HepG2 (cell line): ENCODE measurements around the gene ZP2. TPM values are rescaled to one million over a fixed set of nuclear protein-coding genes. Genes with fewer than 3 reads are reported as not detected.

Experiments used
- CREBL2 ChIP-seq: sonication (generic); formaldehyde crosslinking; IDR thresholded peaks from 2 replicates; pipeline ENCODE4 v1.8.1; 2023; ENCODE audit warnings: missing genetic modification reagents, mild to moderate bottlenecking, borderline replicate concordance
- DNMT3B ChIP-seq: conservative IDR thresholded peaks from 2 replicates; pipeline ENCODE4 v1.6.1; 2016; ENCODE audit warnings: missing biosample characterization, control low read depth
- ETV5 ChIP-seq: IDR thresholded peaks from 2 replicates; pipeline ENCODE4 v1.6.1; 2018; ENCODE audit warnings: missing biosample characterization, missing genetic modification reagents, inconsistent platforms, borderline replicate concordance
- FOSL1 ChIP-seq: sonication (generic); formaldehyde crosslinking; IDR thresholded peaks from 2 replicates; pipeline ENCODE4 v1.9.0; 2021; ENCODE audit warnings: missing genetic modification reagents, borderline replicate concordance
- FOXJ3 ChIP-seq: sonication (generic); formaldehyde crosslinking; IDR thresholded peaks from 2 replicates; pipeline ENCODE4 v1.4.0; 2020; ENCODE audit warnings: missing genetic modification reagents, mild to moderate bottlenecking, borderline replicate concordance
- HOXA3 ChIP-seq: sonication (generic); formaldehyde crosslinking; IDR thresholded peaks from 2 replicates; pipeline ENCODE4 v1.5.0; 2020; ENCODE audit warnings: missing genetic modification reagents
- JARID2 ChIP-seq: sonication (generic); formaldehyde crosslinking; IDR thresholded peaks from 2 replicates; pipeline ENCODE4 v1.8.1; 2023; ENCODE audit warnings: missing genetic modification reagents, inconsistent platforms; ENCODE audit not compliant: insufficient replicate concordance
- MEF2D ChIP-seq: sonication (generic); formaldehyde crosslinking; IDR thresholded peaks from 2 replicates; pipeline ENCODE4 v1.5.1; 2020; ENCODE audit warnings: mild to moderate bottlenecking, missing genetic modification reagents
- NR2F2 ChIP-seq: IDR thresholded peaks from 2 replicates; pipeline ENCODE4 v1.6.1; 2012; ENCODE audit warnings: low read depth, inconsistent platforms, borderline replicate concordance
- TEAD3 ChIP-seq: optimal IDR thresholded peaks from 2 replicates; pipeline ENCODE3; 2016; ENCODE audit warnings: borderline replicate concordance
- TFAP4 ChIP-seq: sonication (generic); IDR thresholded peaks from 2 replicates; pipeline ENCODE4 v1.6.1; 2016; ENCODE audit warnings: low read depth, borderline replicate concordance
- ZMYM3 ChIP-seq: sonication (generic); formaldehyde crosslinking; IDR thresholded peaks from 2 replicates; pipeline ENCODE4 v1.5.1; 2020; ENCODE audit warnings: mild to moderate bottlenecking, missing genetic modification reagents
- ZNF17 ChIP-seq: sonication (generic); formaldehyde crosslinking; IDR thresholded peaks from 2 replicates; pipeline ENCODE4 v1.5.0; 2020; ENCODE audit warnings: mild to moderate bottlenecking, missing genetic modification reagents
- ZNF670 ChIP-seq: sonication (generic); formaldehyde crosslinking; IDR thresholded peaks from 2 replicates; pipeline ENCODE4 v1.8.0; 2022; ENCODE audit warnings: mild to moderate bottlenecking, missing genetic modification reagents, borderline replicate concordance
- ZNF713 ChIP-seq: sonication (generic); formaldehyde crosslinking; IDR thresholded peaks from 2 replicates; pipeline ENCODE4 v1.4.0; 2020; ENCODE audit warnings: mild to moderate bottlenecking, missing genetic modification reagents
- polyA plus RNA-seq, 8 experiments: library from polyadenylated mRNA; depleted of rRNA in 3 of 8; stranded (reverse) in 7 of 8; unstranded in 1 of 8; fragments of >200 nt; fragmentation: Illumina TruSeq in 4 of 8; extraction: Trizol in 4 of 8; gene quantifications; 2 replicates each; pipeline versions ENCODE4 v1.2.1 to v1.2.3, GENCODE V29; 2011 to 2016; ENCODE audit warnings: low read depth in 4 of 8, missing spikeins in 1 of 8, mixed read lengths in 1 of 8; ENCODE audit not compliant: insufficient read depth in 1 of 8
- total RNA-seq, 5 experiments: library from RNA; depleted of rRNA; stranded (reverse); fragments of >200 nt; fragmentation: Illumina TruSeq; extraction: Trizol; gene quantifications; 2 replicates each; pipeline ENCODE4 v1.2.3, GENCODE V29; 2016; ENCODE audit warnings: low read depth in 1 of 5
- TF ChIP-seq, protein P1 (sequence below), 2 experiments: sonication (generic) in 1 of 2; formaldehyde crosslinking in 1 of 2; IDR thresholded peaks; 2 replicates each; pipeline versions ENCODE4 v1.4.0 to v1.6.1; 2016 to 2020; ENCODE audit warnings: borderline replicate concordance in 1 of 2, low read depth in 1 of 2, mild to moderate bottlenecking in 1 of 2, missing genetic modification reagents in 1 of 2
- TF ChIP-seq, protein P2 (sequence below): sonication (generic); formaldehyde crosslinking; IDR thresholded peaks from 2 replicates; pipeline ENCODE4 v1.4.0; 2020; ENCODE audit warnings: missing genetic modification reagents
- TF ChIP-seq, protein P3 (sequence below): sonication (generic); formaldehyde crosslinking; IDR thresholded peaks from 2 replicates; pipeline ENCODE4 v1.5.1; 2020; ENCODE audit warnings: missing genetic modification reagents, mild to moderate bottlenecking, borderline replicate concordance
- TF ChIP-seq, protein P4 (sequence below): sonication (generic); formaldehyde crosslinking; IDR thresholded peaks from 2 replicates; pipeline ENCODE4 v1.5.0; 2020; ENCODE audit warnings: missing genetic modification reagents, mild to moderate bottlenecking, borderline replicate concordance

The ZP2 gene
- total and polyA plus RNA-seq, 2 of the 13 experiments (the other 11 are each of a cell fraction or from before 2014, with no cell fraction given) = not detected

- TF ChIP-seq, protein P1, sequence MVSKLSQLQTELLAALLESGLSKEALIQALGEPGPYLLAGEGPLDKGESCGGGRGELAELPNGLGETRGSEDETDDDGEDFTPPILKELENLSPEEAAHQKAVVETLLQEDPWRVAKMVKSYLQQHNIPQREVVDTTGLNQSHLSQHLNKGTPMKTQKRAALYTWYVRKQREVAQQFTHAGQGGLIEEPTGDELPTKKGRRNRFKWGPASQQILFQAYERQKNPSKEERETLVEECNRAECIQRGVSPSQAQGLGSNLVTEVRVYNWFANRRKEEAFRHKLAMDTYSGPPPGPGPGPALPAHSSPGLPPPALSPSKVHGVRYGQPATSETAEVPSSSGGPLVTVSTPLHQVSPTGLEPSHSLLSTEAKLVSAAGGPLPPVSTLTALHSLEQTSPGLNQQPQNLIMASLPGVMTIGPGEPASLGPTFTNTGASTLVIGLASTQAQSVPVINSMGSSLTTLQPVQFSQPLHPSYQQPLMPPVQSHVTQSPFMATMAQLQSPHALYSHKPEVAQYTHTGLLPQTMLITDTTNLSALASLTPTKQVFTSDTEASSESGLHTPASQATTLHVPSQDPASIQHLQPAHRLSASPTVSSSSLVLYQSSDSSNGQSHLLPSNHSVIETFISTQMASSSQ (IDR thresholded peaks at IDR 0.05; ENCODE audit: low read depth) = no peak
- TF ChIP-seq, protein P1 (CRISPR knock-in tag; IDR thresholded peaks at IDR 0.05; ENCODE audit: borderline replicate concordance) = peak; percentile 60; the same call in 1 of the 2 replicates
- TF ChIP-seq FOXJ3 (CRISPR knock-in tag) = peak; percentile 75; the same call in 1 of the 2 replicates
- no peak for TF ChIP-seq DNMT3B
- peak; percentile 65; the same call in 1 of the 2 replicates for TF ChIP-seq FOSL1
- TF ChIP-seq MEF2D (CRISPR knock-in tag) = no peak
- 0 out of 2 replicates have a peak, but pooled peaks have one; percentile 16 for TF ChIP-seq NR2F2
- TF ChIP-seq JARID2 (CRISPR knock-in tag) = no peak
- 0 out of 2 replicates have a peak, but pooled peaks have one; percentile 30 for TF ChIP-seq ZNF670 (CRISPR knock-in tag)
- TF ChIP-seq, protein P2, sequence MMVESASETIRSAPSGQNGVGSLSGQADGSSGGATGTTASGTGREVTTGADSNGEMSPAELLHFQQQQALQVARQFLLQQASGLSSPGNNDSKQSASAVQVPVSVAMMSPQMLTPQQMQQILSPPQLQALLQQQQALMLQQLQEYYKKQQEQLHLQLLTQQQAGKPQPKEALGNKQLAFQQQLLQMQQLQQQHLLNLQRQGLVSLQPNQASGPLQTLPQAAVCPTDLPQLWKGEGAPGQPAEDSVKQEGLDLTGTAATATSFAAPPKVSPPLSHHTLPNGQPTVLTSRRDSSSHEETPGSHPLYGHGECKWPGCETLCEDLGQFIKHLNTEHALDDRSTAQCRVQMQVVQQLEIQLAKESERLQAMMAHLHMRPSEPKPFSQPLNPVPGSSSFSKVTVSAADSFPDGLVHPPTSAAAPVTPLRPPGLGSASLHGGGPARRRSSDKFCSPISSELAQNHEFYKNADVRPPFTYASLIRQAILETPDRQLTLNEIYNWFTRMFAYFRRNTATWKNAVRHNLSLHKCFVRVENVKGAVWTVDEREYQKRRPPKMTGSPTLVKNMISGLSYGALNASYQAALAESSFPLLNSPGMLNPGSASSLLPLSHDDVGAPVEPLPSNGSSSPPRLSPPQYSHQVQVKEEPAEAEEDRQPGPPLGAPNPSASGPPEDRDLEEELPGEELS (CRISPR knock-in tag) = peak; percentile 65
- TF ChIP-seq CREBL2 (CRISPR knock-in tag) = no peak
- no peak for TF ChIP-seq ZNF713 (CRISPR knock-in tag)
- TF ChIP-seq, protein P3, sequence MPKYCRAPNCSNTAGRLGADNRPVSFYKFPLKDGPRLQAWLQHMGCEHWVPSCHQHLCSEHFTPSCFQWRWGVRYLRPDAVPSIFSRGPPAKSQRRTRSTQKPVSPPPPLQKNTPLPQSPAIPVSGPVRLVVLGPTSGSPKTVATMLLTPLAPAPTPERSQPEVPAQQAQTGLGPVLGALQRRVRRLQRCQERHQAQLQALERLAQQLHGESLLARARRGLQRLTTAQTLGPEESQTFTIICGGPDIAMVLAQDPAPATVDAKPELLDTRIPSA (CRISPR knock-in tag) = no peak
- TF ChIP-seq TEAD3 (CRISPR knock-in tag) = peak; percentile 54
- TF ChIP-seq ETV5 = peak; percentile 72; the same call in 1 of the 2 replicates
- TF ChIP-seq ZMYM3 (CRISPR knock-in tag) = peak; percentile 39; the same call in 1 of the 2 replicates
- TF ChIP-seq, protein P4, sequence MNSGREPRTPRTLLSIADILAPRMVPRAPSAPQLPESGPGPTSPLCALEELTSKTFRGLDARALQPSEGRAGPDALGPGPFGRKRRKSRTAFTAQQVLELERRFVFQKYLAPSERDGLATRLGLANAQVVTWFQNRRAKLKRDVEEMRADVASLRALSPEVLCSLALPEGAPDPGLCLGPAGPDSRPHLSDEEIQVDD (CRISPR knock-in tag) = no peak
- no peak for TF ChIP-seq TFAP4
- TF ChIP-seq ZNF17 (CRISPR knock-in tag) = no peak
- TF ChIP-seq HOXA3 (CRISPR knock-in tag) = peak; percentile 59; the same call in 1 of the 2 replicates
Observed at GRCh38 chr16:21186326-21186691, 25.1 kb downstream of the ZP2 start (continued).
